Tibial nerve (tissue), 4 donors: ENCODE measurements around the gene ABL2. TPM values are rescaled to one million over a fixed set of nuclear protein-coding genes. Genes with fewer than 3 reads are reported as not detected.
"Not testable (repeated sequence)": the region's sequence is repeated elsewhere in the genome, so short reads cannot be mapped to it uniquely, and the experiment has no call there.

Source experiments
- DNase-seq, 2 donors: peaks; one replicate each; pipeline ENCODE4 v3.0.0-alpha.2; 2019; ENCODE audit warnings: low spot score in 2 of 2
- H3K27ac ChIP-seq, 4 donors: fragments of 200-600 bp; sonication (generic) in 3 of 4; one replicate each; pipeline ENCODE4 v1.5.1; 2017 to 2019; ENCODE audit warnings: mild to moderate bottlenecking in 1 of 4
- H3K27me3 ChIP-seq, 2 donors: fragments of 200-600 bp; sonication (generic) in 1 of 2; one replicate each; pipeline versions ENCODE4 v1.5.1 to v1.6.0; 2017 to 2019
- H3K36me3 ChIP-seq, 3 donors: fragments of 200-600 bp; sonication (generic); one replicate each; pipeline ENCODE4 v1.5.1; 2018 to 2019
- H3K4me1 ChIP-seq, 4 donors: fragments of 200-600 bp; sonication (generic) in 3 of 4; one replicate each; pipeline ENCODE4 v1.5.1; 2017 to 2019
- H3K4me3 ChIP-seq, 4 donors: fragments of 200-600 bp; sonication (generic) in 3 of 4; one replicate each; pipeline ENCODE4 v1.5.1; 2017 to 2019; ENCODE audit warnings: mild to moderate bottlenecking in 1 of 4, moderate library complexity in 1 of 4
- H3K9me3 ChIP-seq, 4 donors: fragments of 200-600 bp; sonication (generic) in 3 of 4; one replicate each; pipeline ENCODE4 v1.5.1; 2017 to 2019
- EP300 ChIP-seq, 2 donors: sonication (generic); formaldehyde crosslinking; IDR thresholded peaks; one replicate each; pipeline ENCODE4 v1.6.1; 2017; ENCODE audit warnings: antibody characterized with exemption in 2 of 2, mild to moderate bottlenecking in 1 of 2
- POLR2A ChIP-seq, 2 donors: fragments of 450-650 bp; IDR thresholded peaks; one replicate each; pipeline ENCODE4 v1.6.1; 2017; ENCODE audit warnings: antibody characterized with exemption in 2 of 2, mild to moderate bottlenecking in 2 of 2, moderate library complexity in 2 of 2
- WGBS, 2 donors: methylation state at CpG; one replicate each; pipeline ENCODE4 v1.1.5; 2018; 5-methylcytosine and 5-hydroxymethylcytosine counted together
- total RNA-seq, 4 donors: library from RNA; depleted of rRNA; stranded (reverse); fragments of >200 nt; gene quantifications; one replicate each; pipeline ENCODE4 v1.1.0, GENCODE V29; 2016
- TF ChIP-seq, protein P1 (sequence below), 5 experiments: fragments of 200-600 bp in 3 of 5; fragments of 450-650 bp in 2 of 5; sonication (generic) in 3 of 5; IDR thresholded peaks; one replicate each; pipeline ENCODE4 v1.5.1; 2016 to 2019; ENCODE audit warnings: antibody characterized with exemption in 5 of 5, mild to moderate bottlenecking in 3 of 5, moderate library complexity in 2 of 5

The ABL2 gene
- total RNA-seq, 4 donors from 2014 or later = 22.0 to 43.5 (median 27.0) TPM

DNA sequence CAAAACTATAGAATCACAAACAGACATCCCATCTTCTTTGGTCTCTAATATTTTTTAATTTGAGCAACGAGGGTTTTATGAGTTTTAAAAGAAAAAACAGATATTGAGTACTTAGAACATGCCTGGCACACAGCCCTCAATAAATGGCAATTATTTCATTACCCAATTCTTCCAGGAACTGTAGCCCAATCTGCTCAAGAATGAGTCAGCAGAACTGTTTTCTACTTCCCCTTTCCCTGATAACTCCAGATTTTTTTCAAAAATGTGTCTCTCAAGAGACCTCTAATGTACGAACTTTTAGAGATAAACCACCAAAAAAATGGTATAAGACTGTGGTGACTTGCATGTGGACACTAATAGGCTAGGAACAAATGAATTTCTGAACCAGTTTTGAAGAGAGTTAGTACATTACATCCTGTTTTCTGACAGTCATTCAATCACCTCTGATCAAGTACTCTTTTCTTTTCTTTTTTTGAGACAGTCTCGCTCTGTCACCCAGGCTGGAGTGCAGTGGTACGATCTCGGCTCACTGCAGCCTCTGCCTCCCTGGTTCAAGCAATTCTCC is 11.5 kb downstream of the ABL2 start:
- TF ChIP-seq POLR2A (IDR thresholded peaks at IDR 0.05) = no peak
- TF ChIP-seq, protein P1, sequence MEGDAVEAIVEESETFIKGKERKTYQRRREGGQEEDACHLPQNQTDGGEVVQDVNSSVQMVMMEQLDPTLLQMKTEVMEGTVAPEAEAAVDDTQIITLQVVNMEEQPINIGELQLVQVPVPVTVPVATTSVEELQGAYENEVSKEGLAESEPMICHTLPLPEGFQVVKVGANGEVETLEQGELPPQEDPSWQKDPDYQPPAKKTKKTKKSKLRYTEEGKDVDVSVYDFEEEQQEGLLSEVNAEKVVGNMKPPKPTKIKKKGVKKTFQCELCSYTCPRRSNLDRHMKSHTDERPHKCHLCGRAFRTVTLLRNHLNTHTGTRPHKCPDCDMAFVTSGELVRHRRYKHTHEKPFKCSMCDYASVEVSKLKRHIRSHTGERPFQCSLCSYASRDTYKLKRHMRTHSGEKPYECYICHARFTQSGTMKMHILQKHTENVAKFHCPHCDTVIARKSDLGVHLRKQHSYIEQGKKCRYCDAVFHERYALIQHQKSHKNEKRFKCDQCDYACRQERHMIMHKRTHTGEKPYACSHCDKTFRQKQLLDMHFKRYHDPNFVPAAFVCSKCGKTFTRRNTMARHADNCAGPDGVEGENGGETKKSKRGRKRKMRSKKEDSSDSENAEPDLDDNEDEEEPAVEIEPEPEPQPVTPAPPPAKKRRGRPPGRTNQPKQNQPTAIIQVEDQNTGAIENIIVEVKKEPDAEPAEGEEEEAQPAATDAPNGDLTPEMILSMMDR (IDR thresholded peaks at IDR 0.05) = no peak
- TF ChIP-seq EP300 (IDR thresholded peaks at IDR 0.05) = peak in 1 of 2 donors; percentile 58
- H3K4me1 ChIP-seq = peaks cover 0 to 31% (median 17%) of the 10 kb centered on the region in 4 donors
- WGBS, 2 donors = 56 to 57% methylated on average over 5 of the region's 5 CpGs
- peak in 1 of 2 donors; percentile 38 for DNase-seq
- no peaks in the 10 kb centered on the region for H3K9me3 ChIP-seq
- peak overlapping the region in 3 of 4 donors; percentile 59 to 82 (median 70) for H3K27ac ChIP-seq
- H3K36me3 ChIP-seq = peaks cover 0 to 4% (median 0%) of the 10 kb centered on the region in 3 donors
- no peaks in the 10 kb centered on the region for H3K27me3 ChIP-seq
- H3K4me3 ChIP-seq = no peak overlapping the region

DNA sequence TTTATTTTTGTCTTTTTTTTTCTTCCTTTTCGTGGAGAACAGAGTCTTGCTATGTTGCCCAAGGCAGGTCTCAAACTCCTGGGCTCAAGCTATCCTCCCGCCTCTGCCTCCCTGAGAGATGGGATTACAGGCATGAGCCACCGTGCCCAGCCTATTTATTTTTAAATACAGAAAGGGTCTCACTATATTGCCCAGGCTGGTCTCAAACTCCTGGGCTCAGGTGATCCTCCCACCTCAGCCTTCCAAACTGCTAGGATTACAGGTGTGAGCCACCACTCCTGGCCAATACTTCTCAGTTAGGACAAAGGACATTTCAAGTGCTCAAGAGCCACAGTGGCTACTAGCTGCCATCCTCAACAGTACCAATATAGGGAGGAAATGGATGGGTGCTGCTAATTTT is 16.2 kb downstream of the ABL2 start:
- not testable (repeated sequence) for H3K27ac ChIP-seq, H3K36me3 ChIP-seq, H3K9me3 ChIP-seq, H3K27me3 ChIP-seq, DNase-seq, H3K4me3 ChIP-seq
- peaks cover 0 to 38% (median 17%) of the 10 kb centered on the region in 4 donors for H3K4me1 ChIP-seq
- 96 to 99% methylated on average over 3 of the region's 3 CpGs for WGBS, 2 donors

DNA sequence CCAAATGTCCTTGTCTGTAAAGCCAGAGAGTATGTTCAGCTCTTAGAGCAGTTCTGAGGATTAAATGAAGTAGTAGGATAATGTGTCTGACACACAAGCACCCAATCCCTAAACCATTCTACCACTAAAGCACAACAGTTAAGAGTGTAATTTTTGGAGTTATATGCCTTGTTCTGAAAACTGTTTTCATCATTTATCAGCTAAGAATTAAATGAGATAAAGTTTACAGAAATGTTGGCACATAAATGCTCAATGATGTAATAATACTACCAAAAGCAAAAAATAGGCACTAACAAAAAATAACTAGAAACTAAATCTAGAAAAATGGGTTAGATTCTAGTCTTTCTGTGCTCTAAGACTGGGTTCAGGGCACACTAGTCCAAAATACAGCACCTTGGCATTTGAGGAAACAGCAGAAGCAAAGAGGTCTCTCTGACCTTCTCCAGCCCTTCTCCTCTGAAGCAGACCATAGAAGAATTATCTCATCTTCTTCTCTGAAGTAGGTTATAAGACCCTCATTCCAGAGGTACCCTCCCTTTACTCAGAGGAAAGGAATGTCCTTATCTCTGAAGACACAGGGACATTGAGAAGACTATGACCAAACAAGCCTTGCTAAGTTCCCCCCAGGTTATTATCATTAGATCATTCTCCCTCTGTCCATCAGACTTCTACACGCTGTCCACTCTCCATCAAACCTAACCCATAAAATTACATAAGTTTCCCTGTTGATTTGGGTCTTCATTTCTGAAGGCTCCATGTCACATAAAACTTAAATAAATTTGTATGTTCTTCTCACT is 20.6 kb downstream of the ABL2 start:
- Histone ChIP-seq H3K27me3 (no peaks in the 10 kb centered on the region), H3K4me3 (no peak overlapping the region), H3K36me3 (no peaks in the 10 kb centered on the region), H3K4me1 (peaks cover 0 to 41% (median 8%) of the 10 kb centered on the region in 4 donors), H3K9me3 (no peaks in the 10 kb centered on the region), H3K27ac (no peak overlapping the region)
- DNase-seq = no peak
- no peak for TF ChIP-seq POLR2A (IDR thresholded peaks at IDR 0.05)
- TF ChIP-seq, protein P1 (IDR thresholded peaks at IDR 0.05) = no peak
- TF ChIP-seq EP300 (IDR thresholded peaks at IDR 0.05) = no peak
- 95 to 100% methylated on average over 1 of the region's 1 CpG for WGBS, 2 donors

DNA sequence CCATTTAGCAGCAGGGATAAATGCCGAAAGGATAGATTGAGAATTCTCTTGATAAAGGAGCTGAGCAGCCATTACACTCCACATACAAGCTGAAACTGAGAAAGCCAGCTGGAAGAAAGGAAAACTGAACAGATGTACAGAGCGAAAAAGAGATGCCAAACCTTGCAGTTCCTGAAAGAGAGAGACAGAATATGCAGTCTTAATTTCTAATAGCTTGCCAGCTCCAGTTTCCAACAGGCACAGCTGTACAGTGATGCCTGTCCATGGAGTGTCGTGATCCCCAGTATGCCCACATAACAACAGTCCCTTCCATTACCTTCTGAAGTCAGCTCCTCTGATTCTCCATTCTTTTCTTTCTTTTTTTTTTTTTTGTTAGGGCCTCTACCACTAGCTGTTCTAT is 22.7 kb downstream of the ABL2 start:
- 63 to 71% methylated on average over 3 of the region's 3 CpGs for WGBS, 2 donors
- H3K4me1 ChIP-seq = peaks cover 0 to 41% (median 8%) of the 10 kb centered on the region in 4 donors
- no peaks in the 10 kb centered on the region for H3K9me3 ChIP-seq
- H3K27me3 ChIP-seq = no peaks in the 10 kb centered on the region
- no peak for DNase-seq
- TF ChIP-seq EP300 (IDR thresholded peaks at IDR 0.05) (no peak), POLR2A (IDR thresholded peaks at IDR 0.05) (no peak)
- TF ChIP-seq, protein P1 (IDR thresholded peaks at IDR 0.05) = no peak
- H3K27ac ChIP-seq = no peak overlapping the region
- no peak overlapping the region for H3K4me3 ChIP-seq
- H3K36me3 ChIP-seq = no peaks in the 10 kb centered on the region

DNA sequence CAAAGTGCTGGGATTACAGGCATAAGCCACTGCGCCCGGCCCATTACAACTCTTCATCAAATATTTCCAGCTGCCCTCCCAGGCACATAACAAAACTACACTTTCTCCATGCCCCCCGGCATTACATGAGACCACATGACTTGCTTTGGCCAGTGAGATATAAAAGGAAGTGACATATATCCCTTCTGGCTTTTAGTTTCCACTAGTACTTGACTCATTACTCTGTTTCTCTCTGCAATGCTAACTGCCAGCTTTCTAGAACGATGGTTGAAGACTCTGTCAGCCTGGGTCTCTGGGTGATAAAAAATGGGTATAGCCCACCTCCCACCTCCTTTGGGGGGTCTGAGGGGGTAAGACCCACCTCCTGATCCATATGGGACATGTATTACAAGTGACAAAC is 24.2 kb downstream of the ABL2 start:
- Histone ChIP-seq H3K9me3 (no peaks in the 10 kb centered on the region), H3K27me3 (no peaks in the 10 kb centered on the region), H3K27ac (no peak overlapping the region), H3K4me1 (peaks cover 0 to 41% (median 8%) of the 10 kb centered on the region in 4 donors), H3K4me3 (no peak overlapping the region), H3K36me3 (no peaks in the 10 kb centered on the region)
- 94 to 95% methylated on average over 4 of the region's 4 CpGs for WGBS, 2 donors
- no peak for TF ChIP-seq POLR2A (IDR thresholded peaks at IDR 0.05)
- TF ChIP-seq EP300 (IDR thresholded peaks at IDR 0.05) = no peak
- TF ChIP-seq, protein P1 (IDR thresholded peaks at IDR 0.05) = no peak
- DNase-seq = no peak
